Mucosa of descending colon (tissue), 3 donors: ENCODE data around the gene PRRX2. TPM values are rescaled to one million over a fixed set of nuclear protein-coding genes. Genes with fewer than 3 reads are reported as not detected.
"Not testable (repeated sequence)": the region's sequence is repeated elsewhere in the genome, so short reads cannot be mapped to it uniquely, and the experiment has no call there.

Experiments used
- ATAC-seq: fragments of 200-7000 bp; cut with Tn5 transposase; one replicate; pipeline ENCODE4 v1.9.1; 2020; ENCODE audit warnings: mild to moderate bottlenecking, moderate library complexity
- DNase-seq, 3 donors: peaks; one replicate each; pipeline ENCODE4 v3.0.0-alpha.2; 2020
- H3K36me3 ChIP-seq: fragments of 200-600 bp; one replicate; pipeline ENCODE4 v1.8.0; 2021; ENCODE audit warnings: low read depth, mild to moderate bottlenecking
- H3K4me1 ChIP-seq: fragments of 200-600 bp; one replicate; pipeline ENCODE4 v1.8.0; 2021; ENCODE audit warnings: low read depth, mild to moderate bottlenecking
- H3K4me3 ChIP-seq: fragments of 200-600 bp; one replicate; pipeline ENCODE4 v1.8.0; 2021; ENCODE audit warnings: mild to moderate bottlenecking
- H3K9me3 ChIP-seq: fragments of 200-600 bp; one replicate; pipeline ENCODE4 v1.8.0; 2021; ENCODE audit warnings: mild to moderate bottlenecking
- CTCF ChIP-seq: fragments of 200-600 bp; IDR thresholded peaks from one replicate; pipeline ENCODE4 v1.8.0; 2022; ENCODE audit warnings: antibody characterized with exemption, mild to moderate bottlenecking
- intact Hi-C, 2 donors: fragments of 100-400 bp; cut with DNase I in 1 of 2; cut with micrococcal nuclease in 1 of 2; formaldehyde crosslinking; loops; one replicate each; pipeline versions ENCODE4 v1.11.0 to v1.11.1; 2022; cut with DNase I, micrococcal nuclease
- total RNA-seq, 3 donors: library from RNA; stranded (reverse); fragmentation: NEBNext Ultra II Directional in 2 of 3; extraction: Animal tissue kit (Norgen Biotek cat#: 25700) in 2 of 3; gene quantifications; one replicate each; pipeline versions ENCODE4 v1.2.1 to v1.2.4, GENCODE V29; 2021 to 2023
- donor health status: DM: no; HTN: no; CAD: no; lungs with moderate emphysema.
- donor health status: DM: no; HTN: no; CAD: no.
- donor health status: DM: no; HTN: yes; CAD: no.

The PRRX2 gene
- total RNA-seq, 3 donors from 2014 or later: 0.38 to 1.6 (median 0.89) TPM

- no peak for ATAC-seq
- Histone ChIP-seq H3K9me3 (no peaks in the 10 kb centered on the region), H3K36me3 (no peaks in the 10 kb centered on the region), H3K4me3 (no peak overlapping the region), H3K4me1 (no peaks in the 10 kb centered on the region)
- intact Hi-C loops: loop anchor here in 1 of 2 donors (10.0 kb wide), 1 partner anchor 140 kb away; no protein-coding TSS in a partner anchor
- no peak for DNase-seq
- TF ChIP-seq CTCF: no peak
Measured at GRCh38 chr9:129654554-129655040, 10.8 kb upstream of the PRRX2 start.

GRCh38 chr9:129655154-129655553, 10.3 kb upstream of the PRRX2 start:
- no peak for ATAC-seq
- no peaks in the 10 kb centered on the region for H3K36me3 ChIP-seq
- no peak for DNase-seq
- H3K9me3 ChIP-seq: no peaks in the 10 kb centered on the region
- intact Hi-C loops: loop anchor here in 1 of 2 donors (10.0 kb wide), 1 partner anchor 140 kb away; no protein-coding TSS in a partner anchor
- no peaks in the 10 kb centered on the region for H3K4me1 ChIP-seq
- no peak for TF ChIP-seq CTCF
- H3K4me3 ChIP-seq: no peak overlapping the region

GRCh38 chr9:129655696-129656095, 9.8 kb upstream of the PRRX2 start:
- no peak for TF ChIP-seq CTCF
- ATAC-seq: no peak

GRCh38 chr9:129656795-129657390, 8.6 kb upstream of the PRRX2 start:
- Histone ChIP-seq H3K4me3 (no peak overlapping the region), H3K9me3 (no peaks in the 10 kb centered on the region), H3K36me3 (no peaks in the 10 kb centered on the region), H3K4me1 (no peaks in the 10 kb centered on the region)
- peak; percentile 74 for ATAC-seq
- TF ChIP-seq CTCF: no peak
- intact Hi-C loops: loop anchor here in 1 of 2 donors (10.0 kb wide), 1 partner anchor 138 kb away; no protein-coding TSS in a partner anchor
- no peak for DNase-seq

More at GRCh38 chr9:129655696-129656095, 9.8 kb upstream of the PRRX2 start:
- H3K36me3 ChIP-seq: no peaks in the 10 kb centered on the region
- no peak overlapping the region for H3K4me3 ChIP-seq
- intact Hi-C loops: loop anchor here in 1 of 2 donors (10.0 kb wide), 1 partner anchor 139 kb away; no protein-coding TSS in a partner anchor
- no peaks in the 10 kb centered on the region for H3K9me3 ChIP-seq
- H3K4me1 ChIP-seq: no peaks in the 10 kb centered on the region
- DNase-seq: no peak

GRCh38 chr9:129661029-129661428, 4.4 kb upstream of the PRRX2 start:
- Histone ChIP-seq H3K4me1 (no peaks in the 10 kb centered on the region), H3K9me3 (no peaks in the 10 kb centered on the region), H3K4me3 (no peak overlapping the region), H3K36me3 (no peaks in the 10 kb centered on the region)
- peak; percentile 72 for ATAC-seq
- DNase-seq: no peak
- intact Hi-C loops: no loop called here
- TF ChIP-seq CTCF: no peak

GRCh38 chr9:129662239-129662638, 3.2 kb upstream of the PRRX2 start:
- H3K36me3 ChIP-seq, DNase-seq, ATAC-seq, H3K4me1 ChIP-seq, H3K4me3 ChIP-seq, intact Hi-C loops, H3K9me3 ChIP-seq: not testable (repeated sequence)
